HK-2 (cell line): ENCODE results near the gene ADGRA3.

ENCODE experiments used
- DNase-seq: peaks from one replicate; pipeline ENCODE4 v3.0.0-alpha.2; 2018; ENCODE audit not compliant: unreplicated experiment

The ADGRA3 gene

DNA sequence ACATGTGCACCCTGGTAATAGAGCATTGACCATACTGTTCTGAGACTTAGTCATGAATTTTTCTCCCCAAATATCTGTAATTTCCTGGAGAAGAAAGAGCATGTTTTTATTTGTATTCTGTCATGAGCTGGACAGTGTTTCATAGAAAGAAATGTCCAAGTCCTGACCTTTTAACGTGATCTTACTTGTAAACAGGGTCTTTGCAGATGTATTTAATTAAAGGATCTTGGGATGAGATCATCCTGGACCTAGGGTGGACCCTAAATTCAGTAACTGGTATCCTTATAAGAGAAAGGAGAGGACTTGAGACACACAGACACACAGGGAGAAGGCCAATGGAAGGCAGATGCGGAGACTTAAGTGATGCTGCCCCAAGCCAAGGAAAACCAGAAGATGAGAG lies 3.6 kb downstream of the ADGRA3 start:
- DNase-seq = no peak

DNA sequence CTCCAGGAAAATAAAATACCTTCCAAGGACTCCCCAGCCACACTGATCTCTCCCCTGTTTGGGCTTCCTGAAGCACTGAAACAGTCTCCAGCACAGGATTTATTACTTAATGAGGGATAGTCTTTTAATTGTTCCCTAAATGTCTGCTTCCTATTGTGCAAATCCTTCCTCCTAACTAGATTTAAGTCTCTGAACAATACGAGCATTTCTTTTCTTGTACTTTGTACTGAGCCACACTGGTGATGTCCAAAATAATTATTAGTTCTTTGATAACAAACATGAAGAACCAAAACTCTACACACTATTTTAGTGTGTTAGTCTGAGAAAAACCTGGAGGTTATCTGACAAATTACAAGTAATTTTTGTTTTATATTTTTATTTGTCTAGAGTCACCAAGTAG lies 5.1 kb downstream of the ADGRA3 start:
- DNase-seq = no peak

DNA sequence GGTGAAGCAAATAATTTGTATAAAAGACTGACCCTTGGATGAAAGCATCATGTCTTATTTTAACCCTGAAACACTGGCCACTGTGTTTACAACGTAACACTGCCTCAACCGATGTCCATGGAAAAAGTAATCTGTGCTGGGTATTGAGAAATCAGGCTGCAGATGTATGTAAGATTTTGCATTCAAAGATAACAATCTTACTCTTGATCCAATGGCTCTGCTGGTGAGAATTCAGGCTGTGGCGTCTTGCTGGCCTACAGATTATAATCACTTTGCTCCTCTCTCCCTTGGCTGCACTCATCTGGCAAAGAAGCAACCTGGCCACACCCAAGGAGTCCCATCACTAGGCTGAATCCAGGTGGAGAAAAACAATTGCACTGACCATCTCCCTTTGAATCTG lies 7.5 kb downstream of the ADGRA3 start:
- DNase-seq = no peak

DNA sequence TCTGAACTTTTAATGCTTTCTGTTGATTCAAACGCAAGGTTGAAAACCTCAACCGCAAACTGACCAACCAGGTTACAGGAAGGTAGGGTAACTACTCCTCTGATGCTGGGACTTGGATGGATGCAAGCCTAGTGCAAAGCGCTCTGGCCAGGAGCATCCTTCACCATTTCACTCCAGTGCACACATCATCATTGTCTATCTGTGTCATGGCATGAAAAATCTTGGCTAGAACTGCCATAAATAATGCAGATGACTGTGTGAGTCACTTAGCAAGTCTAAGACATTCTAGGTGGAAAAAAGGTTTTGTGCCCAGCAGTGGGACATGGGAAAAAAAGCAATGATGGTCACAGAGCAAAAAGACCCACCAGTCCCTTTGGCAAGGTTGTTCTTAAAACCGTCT lies 10.9 kb downstream of the ADGRA3 start:
- DNase-seq = no peak

DNA sequence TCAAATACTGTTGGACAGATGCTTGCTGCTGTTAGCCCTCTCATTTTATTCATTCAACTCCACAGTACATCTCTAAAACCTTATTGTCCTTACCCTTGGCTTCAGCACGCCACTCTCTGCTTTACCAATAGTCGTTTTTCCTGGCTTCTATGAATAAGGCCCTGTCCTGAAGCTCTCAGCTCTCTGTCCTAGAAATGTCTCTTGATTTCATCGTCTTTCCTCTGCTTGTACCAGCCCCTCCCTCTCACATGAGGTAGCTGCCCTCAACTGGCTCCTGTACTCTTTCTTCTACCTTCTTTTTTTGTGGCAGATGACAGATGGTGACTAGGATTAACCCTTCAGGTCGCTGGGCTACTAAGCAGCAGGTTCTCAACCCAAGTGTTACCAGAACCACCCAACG lies 11.4 kb downstream of the ADGRA3 start:
- DNase-seq = no peak

DNA sequence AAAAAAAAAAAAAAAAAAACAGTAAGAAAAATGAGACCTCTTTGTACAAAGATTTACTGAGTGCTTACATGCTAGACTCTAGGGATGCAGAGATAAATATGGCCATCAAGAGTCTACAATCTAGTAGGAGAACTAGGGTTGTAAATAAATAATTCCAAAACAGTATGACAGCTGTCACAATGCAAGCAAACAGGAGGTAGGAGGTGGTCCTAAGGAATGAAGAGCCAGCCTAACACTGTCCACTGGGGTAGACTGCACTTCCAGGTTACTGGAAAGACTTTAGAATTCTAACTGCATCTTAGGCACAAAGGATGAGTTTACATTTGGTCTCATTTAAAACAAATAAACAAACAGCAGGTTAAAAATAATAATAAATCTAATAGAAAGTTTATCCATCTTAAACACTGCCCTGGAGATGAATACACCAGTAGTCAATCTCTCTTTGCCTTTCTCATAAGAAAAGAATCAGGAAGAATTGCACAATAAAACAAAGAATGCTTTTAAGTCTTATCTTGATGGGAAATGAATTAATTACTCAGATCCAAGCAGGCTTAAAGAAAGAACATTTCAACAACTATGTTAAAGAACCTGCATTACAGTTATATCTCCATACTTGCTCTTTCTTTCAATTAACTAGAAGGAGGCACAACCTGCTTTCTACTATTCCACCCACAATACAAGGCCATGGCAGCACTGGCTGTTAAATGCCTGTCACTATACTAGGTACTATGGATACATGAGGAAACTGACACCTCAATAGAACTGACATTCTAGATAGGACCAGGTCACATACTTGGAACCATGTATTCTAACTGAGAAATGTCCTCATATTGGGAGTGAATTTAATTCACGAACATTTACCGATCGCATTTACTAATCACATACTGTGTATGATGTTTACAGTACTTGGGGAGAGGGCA lies 12.7 kb downstream of the ADGRA3 start:
- DNase-seq = no peak

DNA sequence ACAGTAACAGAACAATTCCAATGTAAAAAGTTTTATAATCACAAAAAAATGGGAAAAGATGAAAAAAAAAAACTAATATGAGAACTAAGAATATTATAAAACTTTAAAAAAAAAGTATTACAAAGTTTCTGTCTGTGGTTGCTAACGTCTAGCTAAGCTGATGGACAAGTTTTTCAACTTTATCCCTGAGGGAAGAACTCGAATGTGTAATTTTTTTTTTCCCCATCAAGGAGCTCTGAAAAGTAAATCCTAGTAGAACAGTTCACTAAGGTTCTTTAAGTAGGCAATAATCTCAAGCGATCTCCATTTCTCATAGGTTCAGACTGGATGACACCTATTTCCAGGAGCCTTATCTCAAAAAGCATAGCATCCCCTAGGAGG lies 14.2 kb downstream of the ADGRA3 start:
- no peak for DNase-seq

DNA sequence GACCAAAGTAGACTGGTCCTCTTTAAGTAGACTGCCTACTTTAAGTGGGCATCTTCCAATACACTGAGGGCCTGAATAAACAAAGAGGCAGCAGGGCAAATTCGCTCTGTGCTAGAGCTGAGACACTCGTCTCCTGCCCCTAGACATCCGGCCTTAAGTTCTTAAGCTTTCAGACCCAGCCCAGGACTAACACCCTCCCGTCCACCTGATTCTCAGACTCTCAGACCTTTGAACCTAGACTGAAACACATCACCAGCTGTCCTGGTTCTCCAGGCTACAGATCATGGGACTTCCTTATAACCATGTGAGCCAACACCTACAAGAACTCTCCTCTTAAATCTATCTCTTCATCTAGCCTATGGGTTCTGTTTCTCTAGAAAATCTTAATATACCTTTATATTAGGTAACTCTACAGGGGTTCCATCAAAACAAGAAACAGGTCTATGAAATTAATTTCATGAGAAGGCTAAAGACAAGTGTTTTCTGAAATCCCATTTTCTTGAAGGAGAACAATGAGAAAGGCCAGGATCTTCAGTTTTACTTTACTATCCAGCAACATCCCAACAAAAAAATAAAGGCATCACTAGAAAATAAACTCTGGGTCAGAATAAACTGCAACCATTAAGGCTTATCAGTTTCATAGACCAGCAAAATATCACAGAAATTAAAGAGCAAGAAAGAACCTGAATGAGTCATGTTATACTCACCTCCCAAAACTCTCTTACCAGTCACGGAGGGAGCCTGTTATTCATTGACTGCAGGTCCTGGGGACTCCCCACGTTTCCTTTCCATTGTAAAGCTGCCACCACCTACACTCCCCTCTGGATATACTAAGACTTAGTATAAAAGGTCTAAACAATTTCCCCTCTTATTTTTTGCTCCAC lies 14.8 kb downstream of the ADGRA3 start:
- DNase-seq = peak; percentile 29

DNA sequence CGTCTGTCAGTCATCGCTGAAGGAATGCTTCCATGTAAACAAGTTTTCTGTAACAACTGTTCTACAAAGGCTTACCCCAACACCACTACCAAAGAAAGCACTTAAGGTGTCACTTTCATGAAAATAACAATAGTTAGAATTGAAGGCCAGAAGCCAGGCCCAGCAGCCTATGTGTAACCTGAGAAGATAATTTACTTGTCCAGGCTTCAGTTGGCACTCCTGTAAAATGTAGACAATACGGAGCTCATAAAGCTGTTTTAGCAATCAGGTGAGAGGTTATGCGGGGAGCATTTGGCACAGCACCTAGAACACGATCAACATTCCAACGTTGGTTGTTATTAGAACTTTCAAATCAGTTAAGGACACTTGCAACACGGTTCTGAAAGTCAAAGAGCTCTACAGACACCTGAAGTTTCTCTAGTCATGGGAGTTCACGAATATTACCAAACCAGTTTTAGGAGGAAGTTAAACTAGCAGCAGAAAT lies 15.7 kb downstream of the ADGRA3 start:
- no peak for DNase-seq

DNA sequence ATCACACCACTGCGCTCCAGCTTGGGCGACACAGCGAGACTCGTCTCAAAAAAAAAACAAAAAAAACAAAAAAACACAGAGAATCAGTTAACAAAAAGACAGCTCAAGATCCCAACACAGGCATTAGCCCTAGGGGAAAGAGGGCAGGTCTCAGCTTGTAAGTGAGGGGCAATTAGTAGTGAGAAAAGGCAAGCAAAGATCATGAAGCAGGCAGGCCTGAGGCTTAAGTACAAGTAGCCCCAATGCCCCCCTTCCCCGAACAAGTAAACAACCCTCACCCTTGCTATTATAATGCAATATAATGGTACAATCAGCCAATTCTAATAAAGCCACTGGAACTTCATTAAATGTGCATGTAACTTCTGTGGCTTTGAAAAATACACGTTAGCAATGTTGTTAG lies 17.0 kb downstream of the ADGRA3 start:
- DNase-seq = no peak

DNA sequence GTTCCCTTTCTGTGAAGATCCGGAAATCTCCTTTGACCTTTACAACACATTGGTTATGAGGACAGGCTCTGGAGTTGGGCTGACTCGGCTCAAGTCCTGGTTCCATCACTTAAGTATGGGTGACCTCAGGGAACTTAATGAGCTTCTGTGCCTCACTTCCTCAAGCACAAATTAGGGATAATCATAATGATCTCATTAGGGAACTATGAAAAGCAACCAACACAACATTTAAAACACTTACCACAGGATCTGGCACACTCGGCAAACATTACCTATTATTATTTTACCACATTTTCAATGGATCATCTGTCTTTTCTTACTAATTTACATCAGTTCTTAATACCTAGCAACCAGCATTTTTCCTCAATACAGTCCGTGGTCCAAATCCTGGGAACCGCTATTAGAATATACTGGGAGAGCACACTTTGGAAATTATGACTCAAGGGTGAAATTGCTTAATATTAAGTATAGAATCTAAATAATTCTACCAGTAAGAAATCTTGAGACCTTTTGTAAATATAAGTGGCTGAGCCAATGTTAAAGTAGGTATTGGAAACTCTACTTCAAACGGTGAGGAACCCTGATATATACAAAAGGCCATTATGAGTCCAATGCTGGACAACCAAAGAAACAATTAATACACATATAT lies 19.6 kb downstream of the ADGRA3 start:
- no peak for DNase-seq

DNA sequence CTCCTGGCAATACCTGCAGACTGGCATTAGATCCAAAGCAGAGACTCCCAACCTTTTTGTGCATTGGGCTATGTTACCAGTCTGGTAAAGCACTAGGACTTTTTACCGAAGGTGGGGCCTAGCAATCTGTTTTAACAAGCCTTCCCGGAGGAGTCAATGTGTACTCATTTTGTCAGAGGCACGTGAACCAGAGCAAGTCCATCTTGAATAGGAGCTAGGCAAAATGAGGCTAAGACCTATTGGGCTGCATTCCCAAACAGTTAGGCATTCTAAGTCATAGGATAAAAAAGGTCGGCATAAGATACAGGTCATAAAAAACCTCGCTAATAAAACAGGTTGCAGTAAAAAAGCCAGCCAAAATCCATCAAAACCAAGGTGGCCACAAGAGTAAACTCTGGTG lies 22.3 kb downstream of the ADGRA3 start:
- no peak for DNase-seq

DNA sequence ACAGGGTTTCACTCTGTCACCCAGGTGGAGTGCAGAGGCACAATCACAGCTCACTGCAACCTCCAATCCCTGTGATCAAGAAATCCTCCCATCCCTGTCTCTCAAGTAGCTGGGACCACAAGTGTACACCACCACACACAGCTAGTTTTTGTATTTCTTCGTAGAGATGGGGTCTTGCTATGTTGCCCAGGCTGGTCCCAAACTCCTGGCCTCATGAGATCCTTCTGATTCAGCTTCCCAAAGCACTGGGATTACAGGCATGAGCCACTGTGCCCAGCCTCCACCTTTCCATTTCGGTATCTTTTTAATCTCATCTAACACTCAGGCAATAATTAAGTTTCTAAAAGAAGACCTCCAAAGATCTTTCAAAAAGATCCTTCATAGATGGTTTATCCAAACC lies 22.9 kb downstream of the ADGRA3 start:
- no peak for DNase-seq

DNA sequence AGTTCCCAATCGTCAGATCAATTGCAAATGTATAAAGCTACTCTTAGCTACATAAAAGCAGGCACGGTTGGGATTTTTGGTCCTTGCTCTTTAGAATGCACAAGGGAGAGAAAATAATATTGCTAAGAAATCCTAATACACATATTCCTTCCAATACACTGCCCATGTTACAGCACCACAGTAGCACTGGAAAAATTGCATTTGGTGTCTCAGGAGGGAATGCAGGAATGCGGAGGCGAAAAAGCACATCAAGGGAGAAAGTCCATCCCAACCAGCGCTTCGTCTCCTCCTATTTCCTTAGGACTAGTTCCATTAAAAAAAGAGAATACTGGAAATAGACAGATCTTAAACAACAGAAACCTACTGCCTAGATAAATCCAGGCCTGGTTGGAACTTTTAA lies 23.9 kb downstream of the ADGRA3 start:
- DNase-seq = no peak

DNA sequence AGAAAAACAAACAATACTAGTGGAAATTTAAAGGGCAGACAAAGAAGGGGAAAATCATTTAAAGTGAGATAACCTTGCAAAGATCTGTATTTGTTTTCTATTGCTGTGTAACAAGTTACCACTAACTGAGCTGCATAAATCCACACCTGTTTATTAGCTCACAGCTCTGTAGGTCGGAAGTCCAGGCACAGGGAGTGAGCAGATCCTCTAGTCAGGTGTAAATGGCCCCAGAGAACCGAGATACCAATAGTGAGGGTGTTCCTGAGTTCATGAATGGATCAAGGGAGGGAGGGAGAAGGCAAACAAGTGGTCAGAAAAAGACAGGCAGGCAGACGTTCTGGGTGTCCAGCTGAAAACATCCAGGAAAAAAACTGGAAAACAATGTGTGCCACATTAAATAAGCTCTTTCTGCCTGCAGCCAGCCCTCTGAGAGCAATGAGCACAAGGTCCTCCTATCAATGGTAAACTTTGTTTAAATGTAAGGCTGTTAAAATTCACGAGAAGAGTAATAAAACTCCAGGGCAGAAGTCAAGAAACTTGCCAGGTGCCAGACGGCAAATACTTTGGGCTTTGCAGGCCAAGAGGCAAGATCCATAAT lies 25.0 kb downstream of the ADGRA3 start:
- DNase-seq = no peak

DNA sequence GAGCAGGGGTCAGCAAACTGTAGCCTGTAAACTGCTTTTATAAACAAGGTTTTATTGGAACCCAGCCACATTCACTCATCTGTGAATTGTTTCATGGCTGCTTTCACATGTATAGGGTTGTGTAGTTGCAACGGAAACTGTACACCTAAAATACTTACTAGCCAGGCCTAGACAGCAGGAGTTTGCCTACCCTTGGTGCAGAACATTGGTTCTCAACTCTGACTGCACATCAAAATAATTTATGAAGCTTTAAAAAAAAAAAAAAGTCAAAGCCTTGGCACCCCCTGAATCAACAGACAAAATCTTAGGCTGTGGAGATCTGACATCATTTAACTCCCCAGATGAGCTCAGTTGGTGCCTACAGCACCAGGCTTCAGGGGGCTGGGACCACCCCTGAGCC lies 27.8 kb downstream of the ADGRA3 start:
- DNase-seq = no peak

DNA sequence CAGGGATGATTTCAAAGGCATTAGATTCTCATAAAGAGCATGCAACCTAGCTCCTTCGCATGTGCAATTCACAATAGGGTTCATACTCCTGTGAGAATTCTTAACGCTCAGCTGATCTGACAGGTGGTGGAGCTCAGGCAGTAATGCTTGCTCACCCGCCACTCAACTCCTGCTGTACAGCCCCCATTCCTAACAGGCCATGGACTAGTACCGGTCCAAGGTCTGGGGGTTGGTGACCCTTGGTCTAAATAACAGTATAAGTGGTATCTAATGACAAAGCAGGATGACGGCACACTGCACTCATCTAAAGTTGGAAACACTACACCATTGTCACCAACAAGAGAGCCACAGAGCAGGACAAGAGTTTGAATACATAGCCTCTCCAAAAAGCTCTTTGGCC lies 28.5 kb downstream of the ADGRA3 start:
- DNase-seq = no peak

DNA sequence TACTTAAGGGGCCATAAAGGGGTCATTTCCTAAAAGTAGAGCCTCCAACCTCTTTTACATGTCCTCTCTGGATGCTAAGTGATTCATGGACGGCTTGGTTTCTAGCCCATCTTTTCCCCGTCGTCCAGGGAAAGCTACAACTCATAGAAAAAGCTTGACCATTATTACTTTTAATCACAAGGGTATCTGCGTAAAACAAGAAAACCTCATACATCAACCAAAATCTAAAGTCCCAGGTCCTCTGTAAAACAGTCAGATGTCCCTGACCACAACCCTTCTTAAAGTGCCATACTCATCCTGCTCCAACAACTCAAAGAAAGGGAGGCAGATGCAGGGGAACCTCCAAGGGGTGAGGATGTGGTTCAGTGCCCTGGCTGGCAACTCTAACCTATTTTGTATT lies 29.6 kb downstream of the ADGRA3 start:
- DNase-seq = no peak

DNA sequence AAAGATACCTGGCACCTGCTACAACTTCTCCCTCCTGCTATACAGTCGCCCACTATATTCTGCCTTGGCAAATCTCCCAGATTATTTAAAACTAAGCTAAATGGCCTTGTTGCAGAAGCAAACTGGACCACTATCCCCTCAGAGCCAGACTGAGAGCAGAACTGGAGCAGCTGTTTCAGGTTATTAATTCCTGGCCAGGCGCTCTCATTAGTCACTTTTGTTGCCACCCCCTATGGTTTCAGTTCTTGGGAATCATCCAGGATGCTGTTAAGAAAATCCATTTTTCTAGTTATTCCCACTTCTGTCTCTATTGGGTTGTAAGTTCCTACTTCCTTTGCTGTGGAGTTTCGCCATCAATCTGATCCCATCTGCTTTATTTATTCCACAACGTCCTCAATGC lies 30.1 kb downstream of the ADGRA3 start:
- no peak for DNase-seq

DNA sequence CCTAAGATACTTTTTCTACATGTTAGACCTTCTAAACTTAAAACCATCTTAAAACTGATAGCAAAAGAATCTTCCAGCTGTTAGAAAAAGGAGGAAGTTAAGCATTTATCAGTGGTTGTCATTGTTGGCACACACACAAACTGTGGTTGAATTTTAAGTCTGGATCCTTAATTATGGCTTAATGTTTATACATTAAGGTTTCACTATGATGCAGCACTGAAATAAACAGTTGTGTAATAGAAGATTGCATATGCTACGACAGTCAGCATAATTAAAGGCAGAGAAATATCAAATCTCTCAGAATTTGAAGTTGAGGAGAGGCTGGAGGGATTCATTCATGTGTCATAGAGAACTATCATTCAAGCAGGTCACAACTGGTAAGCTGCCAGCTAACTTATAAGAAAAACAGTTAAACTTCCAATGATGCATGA lies 32.3 kb downstream of the ADGRA3 start:
- no peak for DNase-seq

DNA sequence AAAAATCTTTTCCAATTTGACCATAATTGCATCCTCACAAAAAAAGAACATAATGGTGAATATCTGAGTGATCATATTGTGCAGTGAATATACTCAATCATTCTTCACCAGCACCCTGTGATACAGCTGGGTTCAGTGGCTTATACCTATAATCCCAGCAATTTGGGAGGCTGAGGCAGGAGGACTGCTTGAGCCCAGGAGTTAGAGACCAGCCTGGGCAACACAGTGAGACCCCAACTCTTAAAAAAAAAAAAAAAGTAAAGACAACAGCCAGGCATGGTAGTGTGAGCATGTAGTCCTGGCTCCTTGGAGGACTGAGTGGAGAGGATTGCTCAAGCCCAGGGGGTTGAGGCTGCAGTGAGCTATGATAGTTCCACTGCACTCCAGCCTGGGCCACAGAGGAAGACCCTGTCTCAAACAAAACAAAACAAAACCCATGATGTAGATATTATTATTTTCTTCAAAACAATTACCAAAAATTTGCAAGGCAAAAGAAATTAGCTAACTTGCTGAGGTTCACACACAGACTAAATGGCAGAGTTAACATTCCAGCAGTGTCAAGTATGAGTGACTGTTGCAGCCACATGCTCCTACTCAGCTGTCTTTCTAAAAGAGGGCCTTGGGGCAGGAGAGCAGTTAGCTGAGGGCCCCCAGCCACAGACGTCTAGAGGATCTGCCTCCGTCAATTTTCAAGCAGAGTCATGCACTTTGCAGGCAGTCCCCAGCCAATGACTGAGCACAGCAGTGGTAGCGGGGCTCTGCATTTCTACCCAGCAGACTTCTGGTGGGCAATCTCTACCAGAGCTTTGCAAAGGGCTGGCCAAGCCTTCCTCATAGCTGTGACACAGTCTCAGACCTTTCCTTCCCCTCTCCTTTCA lies 33.4 kb downstream of the ADGRA3 start:
- DNase-seq = no peak
